Measurements from ENCODE around the gene PSMD1.
"Not testable (repeated sequence)": the region's sequence is repeated elsewhere in the genome, so short reads cannot be mapped to it uniquely, and the experiment has no call there.

PSMD1 gene

GRCh38 chr2:231117922-231118613 is 61.4 kb downstream of the PSMD1 start:
- DNase-seq, result no peak

- no peak for DNase-seq
These were observed 61.9 kb downstream of the PSMD1 start for GRCh38 chr2:231118614-231118942.

- DNase-seq, result no peak
These were observed 66.8 kb downstream of the PSMD1 start for GRCh38 chr2:231123362-231123898.

GRCh38 chr2:231124838-231125568 is 68.3 kb downstream of the PSMD1 start, which contains the start of gene HTR2B:
HTR2B (minus strand) TSS chr2:231125042; CDS start chr2:231123764, 1,278 bp downstream.
- DNase-seq, result no peak

GRCh38 chr2:231126123-231126522 is 69.5 kb downstream of the PSMD1 start:
- no peak for DNase-seq

GRCh38 chr2:231127480-231127879 is 70.8 kb downstream of the PSMD1 start:
- no peak for DNase-seq

- no peak for DNase-seq
These were observed 71.3 kb downstream of the PSMD1 start for GRCh38 chr2:231127936-231128335.

- no peak for DNase-seq
These were observed 71.9 kb downstream of the PSMD1 start for GRCh38 chr2:231128541-231128940.

GRCh38 chr2:231129216-231129615 is 72.5 kb downstream of the PSMD1 start:
- DNase-seq, result no peak

GRCh38 chr2:231130336-231131056 is 73.8 kb downstream of the PSMD1 start:
- DNase-seq, result no peak

GRCh38 chr2:231132129-231132528 is 75.5 kb downstream of the PSMD1 start:
- DNase-seq, result no peak

GRCh38 chr2:231133365-231134099 is 76.9 kb downstream of the PSMD1 start:
- no peak for DNase-seq

- no peak for DNase-seq
These were observed 78.4 kb downstream of the PSMD1 start for GRCh38 chr2:231134910-231135655.

GRCh38 chr2:231138699-231139098 is 82.0 kb downstream of the PSMD1 start:
- no peak for DNase-seq

GRCh38 chr2:231139796-231140195 is 83.1 kb downstream of the PSMD1 start:
- no peak for DNase-seq

- not testable (repeated sequence) for DNase-seq
These were observed 84.1 kb downstream of the PSMD1 start for GRCh38 chr2:231140808-231141207.

- DNase-seq, result no peak
These were observed 88.2 kb downstream of the PSMD1 start for GRCh38 chr2:231144896-231145295.

GRCh38 chr2:231146665-231147064 is 90.0 kb downstream of the PSMD1 start:
- no peak for DNase-seq

GRCh38 chr2:231152800-231153557 is 96.3 kb downstream of the PSMD1 start:
- DNase-seq, result no peak

- DNase-seq, result no peak
These were observed 102.6 kb downstream of the PSMD1 start for GRCh38 chr2:231159306-231159705.

- no peak for DNase-seq
These were observed 104.0 kb downstream of the PSMD1 start for GRCh38 chr2:231160701-231161100.
